ENCODE data around the gene ALG8. TPM values are rescaled to one million over a fixed set of nuclear protein-coding genes. Genes with fewer than 3 reads are reported as not detected.

ALG8 gene
- total and polyA plus RNA-seq, 2 experiments from 2014 or later: 94.3 to 130 TPM

DNA sequence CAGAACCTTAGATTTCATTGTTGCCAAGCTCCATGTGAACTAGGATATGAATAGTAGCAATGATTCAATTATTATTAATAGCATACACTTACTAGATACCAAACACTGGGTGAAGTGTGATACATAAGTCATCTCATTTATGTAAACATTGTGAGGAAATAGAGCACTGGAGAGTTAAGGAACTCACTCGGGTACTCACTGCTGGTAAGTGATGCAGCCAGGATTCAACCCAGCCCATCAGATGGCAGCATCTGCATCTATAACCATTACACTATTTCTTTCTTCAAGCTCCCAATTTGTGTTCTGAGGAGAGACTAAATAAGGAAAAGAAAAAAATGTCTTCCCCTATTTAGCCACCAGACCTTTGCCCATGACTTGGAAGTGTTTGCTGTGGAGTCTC lies 10.2 kb upstream of the ALG8 start:
- no peak overlapping the region for H3K4me3 ChIP-seq
- Mint-ChIP-seq H3K4me1 (peaks cover 8% of the 10 kb centered on the region; the same call in 2 of the 3 replicates), H3K27me3 (ENCODE audit: insufficient read depth, low read depth, poor library complexity) (peaks cover 3% of the 10 kb centered on the region), H3K27ac (no peak overlapping the region), H3K9me3 (no peaks in the 10 kb centered on the region), H3K4me3 (no peak overlapping the region), H3K36me3 (ENCODE audit: low read depth) (no peaks in the 10 kb centered on the region; the same call in 2 of the 3 replicates)
- H3K27me3 ChIP-seq (ENCODE audit: insufficient read depth): no peaks in the 10 kb centered on the region
- no peaks in the 10 kb centered on the region for H3K36me3 ChIP-seq (ENCODE audit: insufficient read depth)
- H3K9me2 ChIP-seq (ENCODE audit: insufficient read depth): no peaks in the 10 kb centered on the region
- no peaks in the 10 kb centered on the region for H4K20me1 ChIP-seq (replicated peaks; ENCODE audit: insufficient read depth)
- 0 out of 2 replicates have a peak, but pooled peaks cover 4% of the 10 kb centered on the region for H3F3A ChIP-seq (replicated peaks; ENCODE audit: low read depth)
- DNase-seq (ENCODE audit: low spot score) (no peak), ATAC-seq (no peak)
- no peak overlapping the region for H2AFZ ChIP-seq
- H3K4me1 ChIP-seq (ENCODE audit: insufficient read depth): no peaks in the 10 kb centered on the region
- H3K4me2 ChIP-seq: no peak overlapping the region
- TF ChIP-seq, protein P1, sequence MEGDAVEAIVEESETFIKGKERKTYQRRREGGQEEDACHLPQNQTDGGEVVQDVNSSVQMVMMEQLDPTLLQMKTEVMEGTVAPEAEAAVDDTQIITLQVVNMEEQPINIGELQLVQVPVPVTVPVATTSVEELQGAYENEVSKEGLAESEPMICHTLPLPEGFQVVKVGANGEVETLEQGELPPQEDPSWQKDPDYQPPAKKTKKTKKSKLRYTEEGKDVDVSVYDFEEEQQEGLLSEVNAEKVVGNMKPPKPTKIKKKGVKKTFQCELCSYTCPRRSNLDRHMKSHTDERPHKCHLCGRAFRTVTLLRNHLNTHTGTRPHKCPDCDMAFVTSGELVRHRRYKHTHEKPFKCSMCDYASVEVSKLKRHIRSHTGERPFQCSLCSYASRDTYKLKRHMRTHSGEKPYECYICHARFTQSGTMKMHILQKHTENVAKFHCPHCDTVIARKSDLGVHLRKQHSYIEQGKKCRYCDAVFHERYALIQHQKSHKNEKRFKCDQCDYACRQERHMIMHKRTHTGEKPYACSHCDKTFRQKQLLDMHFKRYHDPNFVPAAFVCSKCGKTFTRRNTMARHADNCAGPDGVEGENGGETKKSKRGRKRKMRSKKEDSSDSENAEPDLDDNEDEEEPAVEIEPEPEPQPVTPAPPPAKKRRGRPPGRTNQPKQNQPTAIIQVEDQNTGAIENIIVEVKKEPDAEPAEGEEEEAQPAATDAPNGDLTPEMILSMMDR (conservative IDR thresholded peaks at IDR 0.05; ENCODE audit: low read depth in 2 of 2): peak in 1 of 2 experiments; percentile 25; a peak in 1 of 4 replicates
- no peak for TF ChIP-seq EZH2 (IDR thresholded peaks at IDR 0.05; ENCODE audit: low read depth, unreplicated experiment)
- H3K27ac ChIP-seq (ENCODE audit: low read depth): no peak overlapping the region
- H3K79me2 ChIP-seq (replicated peaks; ENCODE audit: insufficient read depth): no peaks in the 10 kb centered on the region

DNA sequence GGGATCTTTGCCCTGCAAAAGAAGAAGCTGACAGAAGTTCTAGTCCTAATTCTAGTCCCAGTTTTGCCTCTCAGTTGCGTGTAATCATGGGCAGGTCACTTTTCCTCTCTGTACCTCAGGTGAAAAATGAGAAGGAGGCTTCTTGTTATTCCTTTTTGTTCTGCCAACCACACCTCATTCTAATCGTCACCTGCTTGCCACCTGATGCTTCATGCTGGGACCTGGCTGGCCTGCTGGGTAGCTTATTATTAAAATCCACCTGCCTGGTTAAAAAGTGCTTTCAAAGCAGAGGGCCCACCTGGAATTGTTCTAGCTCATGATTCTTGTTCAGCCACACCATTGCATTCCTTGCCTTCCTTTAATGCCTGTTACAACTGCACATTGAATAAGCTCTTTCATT lies 8.4 kb upstream of the ALG8 start:
- Mint-ChIP-seq H3K9me3 (no peaks in the 10 kb centered on the region), H3K27me3 (ENCODE audit: insufficient read depth, low read depth, poor library complexity) (peaks cover 3% of the 10 kb centered on the region), H3K4me3 (no peak overlapping the region), H3K27ac (no peak overlapping the region), H3K4me1 (peaks cover 8% of the 10 kb centered on the region; the same call in 2 of the 3 replicates), H3K36me3 (ENCODE audit: low read depth) (peaks cover 11% of the 10 kb centered on the region)
- Histone ChIP-seq H3K4me1 (ENCODE audit: insufficient read depth) (no peaks in the 10 kb centered on the region), H3K27me3 (ENCODE audit: insufficient read depth) (no peaks in the 10 kb centered on the region), H3K27ac (ENCODE audit: low read depth) (0 out of 2 replicates have a peak overlapping the region, but pooled peaks have one; percentile 50), H4K20me1 (replicated peaks; ENCODE audit: insufficient read depth) (no peaks in the 10 kb centered on the region), H3F3A (replicated peaks; ENCODE audit: low read depth) (0 out of 2 replicates have a peak, but pooled peaks cover 4% of the 10 kb centered on the region), H3K4me3 (no peak overlapping the region), H3K36me3 (ENCODE audit: insufficient read depth) (no peaks in the 10 kb centered on the region), H3K79me2 (replicated peaks; ENCODE audit: insufficient read depth) (no peaks in the 10 kb centered on the region), H2AFZ (no peak overlapping the region), H3K9me2 (ENCODE audit: insufficient read depth) (no peaks in the 10 kb centered on the region), H3K4me2 (no peak overlapping the region)
- TF ChIP-seq, protein P2, sequence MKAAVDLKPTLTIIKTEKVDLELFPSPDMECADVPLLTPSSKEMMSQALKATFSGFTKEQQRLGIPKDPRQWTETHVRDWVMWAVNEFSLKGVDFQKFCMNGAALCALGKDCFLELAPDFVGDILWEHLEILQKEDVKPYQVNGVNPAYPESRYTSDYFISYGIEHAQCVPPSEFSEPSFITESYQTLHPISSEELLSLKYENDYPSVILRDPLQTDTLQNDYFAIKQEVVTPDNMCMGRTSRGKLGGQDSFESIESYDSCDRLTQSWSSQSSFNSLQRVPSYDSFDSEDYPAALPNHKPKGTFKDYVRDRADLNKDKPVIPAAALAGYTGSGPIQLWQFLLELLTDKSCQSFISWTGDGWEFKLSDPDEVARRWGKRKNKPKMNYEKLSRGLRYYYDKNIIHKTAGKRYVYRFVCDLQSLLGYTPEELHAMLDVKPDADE (IDR thresholded peaks at IDR 0.05): no peak
- TF ChIP-seq CREB1 (CRISPR knock-in tag; IDR thresholded peaks at IDR 0.05; ENCODE audit: low read depth): no peak
- no peak for TF ChIP-seq EZH2 (IDR thresholded peaks at IDR 0.05; ENCODE audit: low read depth, unreplicated experiment)
- no peak for TF ChIP-seq ZNF114 (CRISPR knock-in tag; IDR thresholded peaks at IDR 0.05)
- TF ChIP-seq NANOG (IDR thresholded peaks at IDR 0.05; ENCODE audit: borderline replicate concordance): no peak
- no peak for TF ChIP-seq ZNF331 (CRISPR knock-in tag; IDR thresholded peaks at IDR 0.05; ENCODE audit: low read depth)
- no peak for TF ChIP-seq STAT1 (IDR thresholded peaks at IDR 0.05; ENCODE audit: unreplicated experiment)
- TF ChIP-seq POLR2AphosphoS5 (IDR thresholded peaks at IDR 0.05; ENCODE audit: low read depth): no peak
- DNase-seq (ENCODE audit: low spot score) (no peak), ATAC-seq (no peak)

All from GM23338 (cell line).